Smooth muscle cell of trachea (primary cell): ENCODE data around the gene CDCP1. TPM values are rescaled to one million over a fixed set of nuclear protein-coding genes. Genes with fewer than 3 reads are reported as not detected.

Source experiments
- total RNA-seq: library from RNA; depleted of rRNA; stranded (reverse); fragments of >200 nt; gene quantifications from 2 replicates; pipeline ENCODE4 v1.2.1, GENCODE V29; 2014

CDCP1 gene, protein sequence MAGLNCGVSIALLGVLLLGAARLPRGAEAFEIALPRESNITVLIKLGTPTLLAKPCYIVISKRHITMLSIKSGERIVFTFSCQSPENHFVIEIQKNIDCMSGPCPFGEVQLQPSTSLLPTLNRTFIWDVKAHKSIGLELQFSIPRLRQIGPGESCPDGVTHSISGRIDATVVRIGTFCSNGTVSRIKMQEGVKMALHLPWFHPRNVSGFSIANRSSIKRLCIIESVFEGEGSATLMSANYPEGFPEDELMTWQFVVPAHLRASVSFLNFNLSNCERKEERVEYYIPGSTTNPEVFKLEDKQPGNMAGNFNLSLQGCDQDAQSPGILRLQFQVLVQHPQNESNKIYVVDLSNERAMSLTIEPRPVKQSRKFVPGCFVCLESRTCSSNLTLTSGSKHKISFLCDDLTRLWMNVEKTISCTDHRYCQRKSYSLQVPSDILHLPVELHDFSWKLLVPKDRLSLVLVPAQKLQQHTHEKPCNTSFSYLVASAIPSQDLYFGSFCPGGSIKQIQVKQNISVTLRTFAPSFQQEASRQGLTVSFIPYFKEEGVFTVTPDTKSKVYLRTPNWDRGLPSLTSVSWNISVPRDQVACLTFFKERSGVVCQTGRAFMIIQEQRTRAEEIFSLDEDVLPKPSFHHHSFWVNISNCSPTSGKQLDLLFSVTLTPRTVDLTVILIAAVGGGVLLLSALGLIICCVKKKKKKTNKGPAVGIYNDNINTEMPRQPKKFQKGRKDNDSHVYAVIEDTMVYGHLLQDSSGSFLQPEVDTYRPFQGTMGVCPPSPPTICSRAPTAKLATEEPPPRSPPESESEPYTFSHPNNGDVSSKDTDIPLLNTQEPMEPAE
- 9.1 and 14.1 TPM in 2 replicates for total RNA-seq

DNA sequence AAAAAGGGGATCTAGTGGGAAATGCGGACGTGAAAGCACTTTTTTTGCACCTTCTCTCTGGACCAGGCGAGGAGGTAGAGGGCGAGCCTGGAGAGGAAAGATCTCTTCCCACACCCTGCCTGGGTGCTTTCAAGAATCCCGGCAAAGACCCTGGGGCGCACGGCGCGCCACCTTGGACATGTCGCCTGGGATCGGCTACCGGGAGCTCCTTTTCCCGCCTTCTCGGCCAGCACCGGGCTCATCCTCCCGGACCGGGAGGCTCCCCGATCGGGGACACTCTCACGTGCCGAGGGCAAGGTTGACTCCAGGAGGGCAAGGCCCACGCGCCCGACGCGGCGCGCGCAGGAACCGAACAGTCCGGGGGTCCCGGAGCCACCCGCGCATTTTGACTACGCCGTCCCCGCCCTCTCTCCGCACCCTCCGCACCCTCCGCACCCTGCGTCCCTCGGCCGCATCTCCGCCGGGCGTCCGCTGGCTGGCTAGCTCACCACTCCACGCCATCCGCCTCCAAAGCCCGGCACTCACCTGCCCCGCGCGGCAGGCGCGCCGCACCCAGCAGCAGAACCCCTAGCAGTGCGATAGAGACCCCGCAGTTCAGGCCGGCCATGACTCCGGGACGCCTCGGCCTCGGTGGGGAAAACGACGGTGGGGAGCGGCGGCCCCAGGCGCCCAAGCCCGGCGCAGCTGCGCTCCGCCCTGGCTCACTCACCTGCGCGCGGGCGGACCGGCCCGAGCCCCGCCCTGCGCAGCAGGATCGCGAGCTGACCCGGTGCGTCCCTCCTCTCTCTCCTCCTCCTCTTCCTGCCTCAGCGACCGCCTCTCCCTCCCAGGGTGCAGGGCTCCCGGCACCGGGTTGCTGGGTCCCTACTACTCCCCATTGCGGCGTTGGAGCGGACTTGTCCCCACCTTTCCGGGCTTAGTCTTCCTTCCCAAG, at the start of gene CDCP1:
Gene CDCP1 (minus strand): TSS at position 698 of the 934 bp plus-strand sequence. CDS start 91 bp downstream, at position 607.

Other genes with a start within 250 kb of the CDCP1 start
- gene ZDHHC3, start 170.2 kb downstream of the CDCP1 start, total RNA-seq = 56.3 and 93.9 TPM in 2 replicates
- 31.9 and 56.6 TPM in 2 replicates for gene EXOSC7, start 170.1 kb downstream of the CDCP1 start, total RNA-seq
- 12.1 and 32.3 TPM in 2 replicates for gene CLEC3B, start 120.1 kb downstream of the CDCP1 start, total RNA-seq
- gene TMEM158, start 79.9 kb upstream of the CDCP1 start, total RNA-seq = 46.0 and 82.2 TPM in 2 replicates
- 20.5 and 29.1 TPM in 2 replicates for gene LARS2, start 242.2 kb upstream of the CDCP1 start, total RNA-seq